AG10803 (cell line): ENCODE results near the gene TBC1D22A.

Experiments used
- DNase-seq: peaks from one replicate; pipeline ENCODE4 v3.0.0; 2010; ENCODE audit warnings: low read depth
- H3K4me3 ChIP-seq: 2 replicates; pipeline ENCODE4 v1.5.1; 2011; ENCODE audit warnings: mild to moderate bottlenecking, low read length, control low read depth
- TF ChIP-seq, protein P1 (sequence below): conservative IDR thresholded peaks from 2 replicates; pipeline ENCODE4 v1.5.1; 2011; ENCODE audit warnings: mild to moderate bottlenecking, low read length, control low read depth, inconsistent platforms

Gene TBC1D22A

DNA sequence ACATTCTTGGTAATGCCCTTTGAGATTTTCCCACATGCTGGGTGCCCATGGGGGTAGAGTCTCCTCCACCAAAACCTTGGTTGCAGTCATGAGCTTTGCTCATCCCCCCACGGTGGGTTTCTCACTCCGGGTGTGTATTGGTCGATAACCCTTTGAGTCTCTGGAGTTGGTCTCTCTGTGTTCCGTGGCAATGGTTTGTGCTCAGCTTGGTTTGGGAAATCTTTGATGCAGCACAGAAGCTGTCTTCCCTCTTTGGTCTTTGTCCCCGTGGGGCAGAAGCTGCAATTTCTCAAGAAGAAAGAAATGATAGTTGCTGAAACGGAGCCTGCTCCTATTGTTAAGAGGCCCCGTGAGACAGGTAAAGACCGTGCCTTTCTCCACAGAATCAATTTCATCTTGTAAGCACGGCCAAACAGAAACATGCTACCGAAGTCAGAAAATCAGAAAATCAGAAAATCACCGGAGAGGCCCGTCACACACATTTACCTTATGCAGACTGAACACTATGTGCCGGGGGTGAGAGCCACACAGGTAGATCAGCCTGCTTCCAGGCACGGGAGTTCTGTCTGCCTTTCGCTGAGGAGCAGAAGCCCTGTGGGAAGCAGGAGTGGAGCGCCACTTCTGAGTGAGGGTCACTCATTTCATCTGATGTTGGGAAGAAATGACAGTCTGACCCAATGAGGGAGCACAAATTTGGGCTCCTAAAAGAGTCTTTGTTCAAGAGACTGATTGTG lies 186.1 kb downstream of the TBC1D22A start:
- TF ChIP-seq, protein P1, sequence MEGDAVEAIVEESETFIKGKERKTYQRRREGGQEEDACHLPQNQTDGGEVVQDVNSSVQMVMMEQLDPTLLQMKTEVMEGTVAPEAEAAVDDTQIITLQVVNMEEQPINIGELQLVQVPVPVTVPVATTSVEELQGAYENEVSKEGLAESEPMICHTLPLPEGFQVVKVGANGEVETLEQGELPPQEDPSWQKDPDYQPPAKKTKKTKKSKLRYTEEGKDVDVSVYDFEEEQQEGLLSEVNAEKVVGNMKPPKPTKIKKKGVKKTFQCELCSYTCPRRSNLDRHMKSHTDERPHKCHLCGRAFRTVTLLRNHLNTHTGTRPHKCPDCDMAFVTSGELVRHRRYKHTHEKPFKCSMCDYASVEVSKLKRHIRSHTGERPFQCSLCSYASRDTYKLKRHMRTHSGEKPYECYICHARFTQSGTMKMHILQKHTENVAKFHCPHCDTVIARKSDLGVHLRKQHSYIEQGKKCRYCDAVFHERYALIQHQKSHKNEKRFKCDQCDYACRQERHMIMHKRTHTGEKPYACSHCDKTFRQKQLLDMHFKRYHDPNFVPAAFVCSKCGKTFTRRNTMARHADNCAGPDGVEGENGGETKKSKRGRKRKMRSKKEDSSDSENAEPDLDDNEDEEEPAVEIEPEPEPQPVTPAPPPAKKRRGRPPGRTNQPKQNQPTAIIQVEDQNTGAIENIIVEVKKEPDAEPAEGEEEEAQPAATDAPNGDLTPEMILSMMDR, result no peak
- no peak for DNase-seq
- no peak overlapping the region for H3K4me3 ChIP-seq

DNA sequence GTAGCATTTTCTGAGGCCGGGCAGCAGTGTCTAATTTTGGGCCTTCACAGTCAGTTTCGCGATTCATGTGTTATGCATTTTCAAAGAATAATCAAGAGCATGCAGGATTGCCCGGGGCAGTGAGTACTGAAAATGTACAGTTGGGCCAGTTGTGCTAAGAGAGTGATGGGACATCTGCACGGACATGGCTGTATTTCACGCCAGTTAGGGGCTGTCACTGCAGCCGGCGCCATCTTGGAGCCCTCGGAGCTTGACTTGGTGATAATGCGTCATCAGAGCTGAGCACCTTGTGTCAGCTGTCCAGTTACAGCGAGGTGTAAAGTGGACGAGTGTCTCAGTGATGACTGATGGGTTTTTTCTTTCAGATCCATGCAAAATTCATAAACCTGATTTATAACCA lies 188.9 kb downstream of the TBC1D22A start:
- TF ChIP-seq, protein P1, result no peak
- no peak overlapping the region for H3K4me3 ChIP-seq

DNA sequence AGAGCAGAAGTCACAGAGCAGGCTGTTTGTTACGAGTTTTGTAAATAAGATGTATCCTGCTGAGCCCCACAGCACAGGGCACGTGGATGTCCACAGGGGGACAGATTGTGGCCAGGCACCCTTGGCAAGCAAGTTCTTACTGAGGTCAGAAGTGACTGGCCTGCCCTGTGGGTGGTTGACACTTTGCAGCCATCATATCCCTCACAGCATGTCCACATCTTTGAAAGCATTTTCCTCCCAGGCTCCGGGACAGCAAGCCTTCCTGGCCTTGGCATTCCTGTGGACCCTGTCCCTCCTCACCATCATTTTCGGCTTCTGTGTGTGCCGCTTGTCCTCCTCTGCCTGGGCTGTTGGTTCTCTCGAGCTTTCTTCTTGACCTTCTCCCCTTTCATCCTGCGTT lies 189.5 kb downstream of the TBC1D22A start:
- TF ChIP-seq, protein P1, result no peak
- H3K4me3 ChIP-seq, result no peak overlapping the region
- DNase-seq, result no peak

More for the DNA sequence above, 188.9 kb downstream of the TBC1D22A start:
- DNase-seq, result no peak

DNA sequence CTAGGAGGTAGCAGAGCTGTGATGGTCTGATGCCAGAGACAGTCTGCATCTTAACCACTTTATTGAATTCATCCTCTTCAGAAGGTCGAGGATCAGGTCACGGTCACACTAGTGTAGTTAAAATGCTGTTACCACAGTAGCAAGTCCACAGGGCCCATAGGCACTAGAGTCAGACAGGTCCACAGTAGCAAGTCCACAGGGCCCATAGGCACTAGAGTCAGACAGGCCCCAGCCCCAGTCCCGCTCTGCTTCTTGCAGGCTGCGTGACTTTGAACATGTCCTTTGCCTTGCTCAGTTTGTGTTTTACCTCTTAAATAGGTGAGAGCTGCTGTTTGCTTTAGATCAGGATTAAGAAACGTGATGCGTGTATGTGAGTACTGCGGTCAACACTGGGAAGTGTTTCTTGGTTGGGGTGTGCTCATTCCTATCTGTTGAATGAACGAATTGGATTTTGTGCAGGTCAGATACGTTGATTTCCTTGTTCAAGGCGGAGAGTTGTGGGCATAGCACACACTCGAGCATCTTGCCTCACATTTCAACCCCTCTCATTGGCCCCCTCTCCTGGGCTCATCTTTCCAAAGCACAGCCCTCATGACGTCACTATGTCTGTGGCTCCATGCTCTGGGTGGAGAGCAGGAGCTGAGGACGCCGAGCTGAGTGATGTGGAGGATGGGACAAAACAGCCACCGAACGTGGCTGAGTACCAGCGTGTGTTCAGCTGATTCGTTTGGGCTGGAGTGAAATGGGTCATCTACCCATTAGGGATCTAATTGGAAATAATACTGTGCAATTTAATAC lies 191.7 kb downstream of the TBC1D22A start:
- no peak for DNase-seq
- H3K4me3 ChIP-seq, result no peak overlapping the region
- TF ChIP-seq, protein P1, result no peak

DNA sequence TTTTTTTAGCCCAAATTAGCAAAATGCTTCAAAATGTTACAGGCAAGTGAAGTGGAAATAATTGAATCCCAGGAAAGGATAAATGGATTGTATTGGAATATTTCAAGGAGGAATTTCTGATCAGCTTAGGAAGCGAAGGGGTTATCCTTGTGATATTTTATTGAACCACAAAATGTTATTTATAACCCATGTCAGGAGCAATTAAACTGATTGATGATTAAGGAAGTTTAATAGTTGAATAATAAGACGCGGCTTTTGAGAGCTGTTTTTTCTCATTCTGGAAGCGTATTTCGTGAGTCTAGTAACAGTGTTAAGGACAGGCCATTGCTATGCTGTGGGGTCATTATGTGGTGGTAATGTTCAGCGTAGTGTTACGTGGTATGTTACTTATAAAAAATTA lies 192.3 kb downstream of the TBC1D22A start:
- H3K4me3 ChIP-seq, result no peak overlapping the region
- DNase-seq, result no peak
- TF ChIP-seq, protein P1, result no peak

DNA sequence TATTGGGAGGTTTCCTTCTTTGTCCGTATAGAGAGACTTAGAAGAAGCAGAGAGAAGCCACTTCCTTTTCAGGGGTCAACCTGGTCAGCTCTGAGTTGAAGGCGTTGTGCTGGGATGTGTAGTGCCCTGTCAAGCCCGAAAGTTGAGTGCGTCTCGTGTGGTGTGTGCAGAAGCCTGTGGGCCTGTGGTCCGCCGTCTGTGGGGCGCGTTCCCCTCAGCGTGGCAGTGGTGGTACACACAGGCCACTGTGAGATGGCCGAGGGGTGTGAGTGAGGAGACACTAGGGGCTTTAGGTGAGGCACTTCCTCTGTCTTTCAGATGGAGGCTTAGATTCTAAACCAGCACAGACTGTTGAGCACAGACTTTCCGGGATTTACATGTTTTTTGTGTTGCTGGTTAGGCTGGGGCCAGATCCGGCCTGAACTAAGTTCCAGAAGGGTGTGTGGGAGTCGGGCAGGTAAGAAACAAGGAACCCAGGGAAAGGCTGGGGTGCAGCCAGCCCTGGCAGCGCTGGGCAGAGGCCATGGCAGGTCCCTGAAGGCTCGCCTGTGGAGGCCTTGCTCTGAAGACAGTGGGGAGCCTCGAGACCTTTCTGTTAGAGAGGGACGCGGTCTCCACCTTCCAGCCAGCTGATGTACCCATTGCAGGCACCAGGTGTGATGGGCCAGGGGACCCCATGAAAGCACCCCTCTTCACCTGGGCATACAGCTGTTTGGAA lies 194.2 kb downstream of the TBC1D22A start:
- TF ChIP-seq, protein P1, result no peak
- no peak for DNase-seq
- no peak overlapping the region for H3K4me3 ChIP-seq
